Hypothalamus (tissue), 51 donors: Measurements from ENCODE around the gene NOL11.
A peak's percentile ranks its signal among the peaks of the same experiment; 100 is the strongest.
"Not testable (repeated sequence)": the region's sequence is repeated elsewhere in the genome, so short reads cannot be mapped to it uniquely, and the experiment has no call there.

ENCODE experiments used
- DNase-seq, 51 donors: peaks; one replicate each; lab custom pipeline; 2025; lab: John Stamatoyannopoulos, UW

Gene NOL11

DNA sequence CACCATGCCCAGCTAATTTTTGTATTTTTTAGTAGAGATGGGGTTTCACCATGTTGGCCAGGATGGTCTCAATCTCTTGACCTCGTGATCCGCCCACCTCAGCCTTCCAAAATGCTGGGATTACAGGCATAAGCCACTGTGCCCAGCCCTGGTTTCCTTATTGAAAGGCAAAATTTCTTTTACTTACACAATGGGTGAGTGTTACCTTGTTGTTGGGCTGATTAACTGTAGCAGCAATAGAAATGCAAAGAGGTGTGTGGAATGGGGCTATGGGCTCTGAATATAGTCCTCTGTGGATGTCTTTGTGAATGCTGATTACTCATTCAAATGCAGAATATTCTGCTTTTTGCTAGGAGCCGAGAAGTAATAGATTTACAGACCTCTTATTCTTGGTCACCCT, 34.4 kb downstream of the NOL11 start:
- DNase-seq, result not testable (repeated sequence)

DNA sequence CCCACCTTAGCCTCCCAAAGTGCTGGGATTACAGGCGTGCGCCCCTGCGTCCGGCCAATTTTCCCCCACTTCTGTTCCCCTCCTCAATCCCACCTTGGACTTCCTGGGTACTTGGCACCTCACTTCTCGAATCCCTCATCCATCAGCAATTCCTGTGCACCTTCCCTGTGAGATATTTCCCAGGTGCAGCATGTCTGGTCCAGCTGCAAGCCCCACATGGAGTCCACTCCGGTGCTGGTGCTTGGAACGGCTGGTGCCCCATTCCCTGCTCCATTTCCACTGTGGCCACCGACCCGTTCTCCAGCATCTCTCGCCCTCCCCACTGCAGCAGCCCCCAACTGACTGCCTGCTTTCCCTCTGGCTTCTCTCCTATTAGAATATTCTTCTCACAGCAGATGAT, 35.3 kb downstream of the NOL11 start:
- DNase-seq, result no peak

DNA sequence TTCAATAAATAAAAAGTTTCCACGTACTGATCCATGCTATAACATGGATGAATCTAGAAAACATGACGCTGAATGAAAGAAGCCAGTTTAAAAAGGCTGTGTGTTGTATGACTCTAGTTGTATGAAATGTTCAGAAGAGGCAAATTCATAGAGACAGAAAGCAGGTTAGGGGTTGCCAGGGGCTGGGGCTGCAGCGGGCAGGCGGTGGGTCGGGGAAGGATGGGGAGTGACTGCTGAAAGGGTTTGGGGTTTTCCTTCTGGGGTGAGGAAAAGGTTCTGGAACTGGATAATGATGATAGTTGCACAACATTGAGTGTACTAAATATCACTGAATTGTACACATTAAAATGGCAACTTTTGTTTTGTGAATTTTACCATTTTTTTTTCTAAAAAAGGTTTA, 36.3 kb downstream of the NOL11 start:
- no peak for DNase-seq

DNA sequence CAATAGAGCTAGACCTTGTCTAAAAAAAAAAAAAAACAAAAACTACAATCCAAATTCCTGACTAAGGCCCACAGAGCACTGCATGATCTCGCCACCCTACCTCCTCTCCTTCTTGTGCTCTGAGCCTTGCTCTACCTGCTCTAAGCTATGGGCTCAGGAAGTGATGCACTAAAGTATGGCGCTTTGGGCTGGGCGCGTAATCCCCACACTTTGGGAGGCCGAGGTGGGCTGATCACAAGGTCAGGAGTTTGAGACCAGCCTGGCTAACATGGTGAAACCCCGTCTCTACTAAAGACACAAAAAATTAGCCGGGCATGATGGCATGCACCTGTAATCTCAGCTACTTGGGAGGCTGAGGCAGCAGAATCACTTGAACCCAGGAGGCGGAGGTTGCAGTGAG, 37.0 kb downstream of the NOL11 start:
- not testable (repeated sequence) for DNase-seq

DNA sequence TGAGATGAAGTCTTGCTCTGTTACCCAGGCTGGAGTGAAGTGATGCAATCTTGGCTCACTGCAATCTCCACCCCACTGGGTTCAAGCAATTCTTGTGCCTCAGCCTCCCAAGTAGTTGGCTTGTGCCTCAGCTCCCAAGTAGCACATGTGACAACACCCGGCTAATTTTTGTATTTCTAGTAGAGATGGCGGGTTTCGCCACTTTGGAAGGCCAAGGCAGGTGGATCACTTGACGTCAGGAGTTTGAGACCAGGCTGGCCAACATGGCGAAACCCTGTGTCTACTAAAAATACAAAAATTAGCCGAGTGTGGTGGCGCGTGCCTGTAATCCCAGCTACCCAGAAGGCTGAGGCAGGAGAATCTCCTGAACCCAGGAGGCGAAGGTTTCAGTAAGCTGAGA, 39.0 kb downstream of the NOL11 start:
- not testable (repeated sequence) for DNase-seq

DNA sequence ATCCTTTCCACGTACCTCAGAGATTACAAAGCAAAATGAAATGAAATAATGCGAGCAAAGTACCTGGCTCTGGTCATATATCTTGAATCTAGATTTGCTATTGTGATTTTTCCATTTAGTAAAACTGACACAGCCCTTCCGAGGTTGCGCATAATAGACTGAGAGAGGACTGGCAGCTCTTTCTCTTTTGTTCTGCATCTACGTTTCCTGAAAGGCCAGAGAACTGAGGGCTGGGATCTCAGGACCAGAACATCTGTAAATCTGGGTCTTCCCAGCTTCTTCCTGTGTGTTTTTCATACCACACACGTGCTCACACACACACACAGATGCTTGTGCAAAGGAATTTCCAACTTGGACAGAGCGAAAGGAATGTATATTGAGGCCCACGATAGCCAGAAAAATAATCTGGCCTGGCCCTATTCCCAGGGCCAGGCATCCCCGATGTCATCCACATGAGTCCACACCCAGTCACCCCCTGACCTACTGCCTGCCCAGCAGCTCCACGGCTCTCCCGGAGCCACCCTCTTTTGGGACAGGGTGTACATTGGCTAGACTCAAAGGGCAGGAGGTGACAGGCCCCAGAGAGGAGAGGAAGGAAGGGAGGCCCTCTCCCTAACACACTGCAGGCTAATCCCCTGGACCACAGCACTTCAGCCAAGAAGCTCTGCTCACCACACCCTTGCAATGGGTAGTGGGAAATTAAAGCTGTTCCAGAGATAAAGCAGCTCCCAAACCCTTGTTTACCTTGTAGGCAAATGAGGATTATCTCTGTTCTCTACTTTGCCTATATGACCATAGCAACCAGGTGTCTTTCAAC, 41.8 kb downstream of the NOL11 start:
- no peak for DNase-seq

DNA sequence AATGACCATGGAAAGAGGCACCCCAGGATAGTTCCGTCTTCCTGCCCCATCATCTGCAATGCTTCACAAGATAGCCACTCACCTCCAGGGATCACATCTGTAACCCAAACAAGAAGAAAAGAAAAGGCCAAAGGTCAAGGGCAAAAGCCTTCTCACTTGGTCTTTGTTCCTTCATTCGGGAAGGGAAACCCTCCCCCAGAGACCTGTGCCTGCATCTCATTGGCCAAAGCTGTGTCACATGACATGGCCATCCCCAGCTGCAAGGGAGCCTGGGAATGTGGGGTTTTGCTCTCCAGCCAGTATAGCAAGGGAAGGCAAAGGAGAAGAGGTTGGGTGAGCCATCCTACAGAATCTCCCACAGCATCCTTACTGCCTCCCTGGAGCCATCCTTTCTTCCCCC, 47.9 kb downstream of the NOL11 start:
- no peak for DNase-seq

DNA sequence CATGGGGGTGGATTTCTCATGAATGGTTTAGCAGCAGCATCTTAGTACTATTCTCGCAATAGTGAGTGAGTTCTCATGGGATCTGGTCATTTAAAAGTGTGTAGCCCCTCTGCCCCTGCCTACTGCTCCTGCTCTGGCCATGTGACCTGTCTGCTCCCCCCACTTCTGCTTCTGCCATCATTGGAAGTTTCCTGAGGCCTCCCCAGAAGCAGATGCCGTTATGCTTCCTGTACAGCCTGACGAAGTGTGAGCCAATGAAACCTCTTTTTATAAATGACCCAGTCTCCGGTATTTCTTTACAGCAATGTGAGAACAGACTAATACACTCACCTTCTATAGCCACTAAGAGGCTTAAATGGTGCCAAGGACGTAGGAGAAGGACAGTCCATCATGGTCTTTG, 51.5 kb downstream of the NOL11 start:
- no peak for DNase-seq

DNA sequence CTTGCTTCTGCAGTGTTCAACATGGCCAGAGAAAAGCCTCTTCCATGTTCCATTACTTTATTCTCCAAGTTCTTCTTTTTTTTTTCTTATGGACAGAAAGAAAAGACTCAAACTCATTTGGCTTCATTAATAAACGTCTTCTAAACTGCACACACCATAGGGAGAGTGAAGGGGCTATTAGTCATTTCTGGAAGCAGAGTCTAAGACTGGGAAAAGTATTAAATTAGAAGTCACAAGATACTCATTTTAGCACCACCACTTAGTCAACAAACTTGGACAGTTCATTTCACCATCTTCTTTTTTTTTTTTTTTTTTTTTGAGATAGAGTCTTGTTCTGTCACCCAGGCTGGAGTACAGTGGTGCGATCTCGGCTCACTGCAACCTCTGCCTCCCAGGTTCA, 52.8 kb downstream of the NOL11 start:
- DNase-seq, result no peak

DNA sequence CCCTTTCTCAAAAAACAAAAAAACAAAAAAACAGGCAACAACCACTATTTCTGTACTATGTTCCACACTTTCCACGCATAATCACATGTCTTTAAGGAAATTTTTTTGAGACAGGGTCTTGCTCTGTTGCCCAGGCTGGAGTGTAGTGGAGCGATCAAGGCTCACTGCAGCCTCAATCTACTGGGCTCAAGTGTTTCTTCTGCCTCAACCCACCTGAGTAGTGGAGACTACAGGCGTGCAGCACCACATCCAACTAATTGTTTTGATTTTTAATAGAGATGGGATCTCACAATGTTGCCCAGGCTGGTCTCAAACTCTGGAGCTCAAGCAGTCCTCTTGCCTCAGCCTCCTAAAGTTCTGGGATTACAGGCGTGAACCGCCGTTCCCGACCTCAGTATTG, 54.9 kb downstream of the NOL11 start:
- DNase-seq, result no peak

DNA sequence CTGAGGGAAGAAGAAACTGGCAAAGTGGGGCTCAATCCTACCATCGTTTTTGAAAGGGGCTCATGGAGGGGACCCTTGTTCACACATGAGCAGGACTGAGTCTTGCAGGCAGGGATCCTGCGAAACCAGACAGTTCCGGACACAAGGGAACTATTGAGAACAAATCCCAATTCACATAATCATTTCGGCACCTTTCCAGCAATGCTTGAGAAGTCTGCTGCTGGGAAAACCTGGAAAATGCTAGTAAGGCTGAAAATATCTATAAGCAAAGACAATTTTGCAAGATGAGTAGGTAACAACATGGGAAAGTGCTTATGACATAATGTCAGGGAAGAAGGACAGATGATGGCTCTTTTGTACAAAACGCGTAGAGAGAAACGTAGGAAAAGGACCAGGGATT, 55.5 kb downstream of the NOL11 start:
- DNase-seq, result no peak

DNA sequence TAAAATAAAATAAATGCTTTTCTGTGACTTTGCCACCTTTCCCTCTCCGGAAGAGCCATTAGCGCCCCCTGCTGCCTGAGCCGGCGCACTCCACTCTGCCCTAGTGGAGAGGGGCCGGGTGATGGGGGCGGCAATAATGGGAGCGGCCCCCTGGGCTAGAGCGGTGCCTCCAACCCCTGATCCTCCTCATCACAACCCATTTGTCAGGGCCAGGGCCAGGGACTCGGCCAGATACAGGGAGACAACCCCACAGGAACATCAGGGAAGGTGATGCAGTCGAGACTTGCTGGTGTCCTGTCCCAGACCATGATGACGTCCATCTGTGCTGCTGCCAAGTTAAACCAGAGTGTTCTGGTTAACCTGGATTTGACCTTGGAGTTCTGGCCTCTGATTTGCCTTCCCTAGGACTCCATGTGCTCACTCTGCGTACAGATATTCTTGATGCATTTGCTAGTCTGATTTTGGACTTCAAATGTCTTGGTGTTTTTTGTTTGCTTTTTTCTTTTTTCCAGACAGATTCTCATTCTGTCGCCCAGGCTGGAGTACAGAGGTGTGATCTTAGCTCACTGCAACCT, 61.4 kb downstream of the NOL11 start:
- no peak for DNase-seq

DNA sequence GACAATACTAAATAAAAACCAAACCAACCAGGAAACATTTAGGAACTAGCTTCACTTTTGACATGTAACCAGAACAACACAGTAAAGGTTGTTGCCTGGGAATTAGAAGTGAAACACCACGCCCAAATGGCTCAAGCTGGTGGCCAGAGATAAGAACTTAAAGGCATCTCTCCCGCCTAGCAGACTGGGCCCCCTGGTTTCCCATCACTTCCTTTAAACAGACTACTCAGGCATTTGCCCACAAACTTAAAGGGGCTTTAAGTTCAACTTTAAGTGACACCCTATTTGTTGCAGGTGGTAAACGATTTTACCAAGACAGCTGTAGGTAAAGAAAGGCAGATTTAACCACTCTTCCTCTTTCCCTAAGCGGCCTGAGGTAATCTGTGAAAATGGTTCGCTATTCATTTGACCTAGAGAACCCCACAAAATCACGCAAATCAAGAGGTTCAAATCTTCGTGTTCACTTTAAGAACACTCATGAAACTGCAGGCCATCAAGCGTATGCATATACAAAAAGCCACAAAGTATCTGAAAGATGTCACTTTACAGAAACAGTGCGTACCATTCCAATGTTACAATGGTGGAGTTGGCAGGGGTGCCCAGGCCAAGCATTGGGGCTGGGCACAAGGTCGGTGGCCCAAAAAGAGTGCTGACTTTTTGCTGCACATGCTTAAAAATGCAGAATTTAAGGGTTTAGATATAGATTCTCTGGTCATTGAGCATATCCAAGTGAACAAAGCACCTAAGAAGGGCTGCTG, 66.8 kb downstream of the NOL11 start:
- DNase-seq, result no peak

DNA sequence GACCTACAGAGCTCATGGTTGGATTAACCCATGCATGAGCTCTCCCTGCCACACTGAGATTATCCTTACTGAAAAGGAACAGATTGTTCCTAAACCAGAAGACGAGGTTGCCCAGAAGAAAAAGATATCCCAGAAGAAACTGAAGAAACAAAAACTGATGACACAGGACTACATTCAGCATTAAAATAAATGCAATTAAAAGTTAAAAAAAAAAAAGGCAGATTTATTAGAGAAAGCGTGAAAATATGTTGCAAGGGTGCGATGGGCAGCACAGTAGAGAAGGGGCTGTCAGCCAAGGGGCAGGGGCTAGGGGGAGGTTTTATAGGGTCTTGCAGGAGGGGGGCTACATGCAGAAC, 67.4 kb downstream of the NOL11 start:
- DNase-seq, result no peak

DNA sequence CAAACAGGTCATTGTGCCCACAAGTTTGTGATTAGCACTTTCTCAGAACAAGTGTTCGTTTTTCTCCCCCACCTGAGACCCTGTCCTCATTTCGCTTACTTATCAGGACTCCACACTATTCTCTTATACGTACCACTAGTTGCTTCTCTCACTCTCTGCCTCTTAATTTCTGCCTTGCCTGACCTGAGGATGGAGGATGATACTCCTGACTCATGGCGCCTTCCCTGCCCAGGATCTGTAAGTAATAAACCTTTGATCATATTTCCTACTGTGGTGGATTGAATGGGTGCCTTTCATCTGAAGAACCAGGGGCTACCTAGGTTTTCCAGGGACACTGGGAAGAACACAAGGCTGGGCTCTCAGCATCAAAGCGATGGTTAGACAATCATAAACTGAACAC, 67.8 kb downstream of the NOL11 start:
- peak in 1 of 51 donors; percentile 1 for DNase-seq
